ENCODE measurements around the gene BEND3.
"Not testable (repeated sequence)": the region's sequence is repeated elsewhere in the genome, so short reads cannot be mapped to it uniquely, and the experiment has no call there.

BEND3 gene

GRCh38 chr6:107114926-107115694, at the start of gene BEND3:
TSS of gene BEND3 (minus strand) at chr6:107115515. CDS start at chr6:107099285, 16,230 bp downstream.
- in situ Hi-C loops (cut with MboI; ENCODE audit: low sequenced_read_pairs): no loop called here

- in situ Hi-C loops (cut with MboI; ENCODE audit: low sequenced_read_pairs): not testable (repeated sequence)
Measured at GRCh38 chr6:107164299-107164698, 49.0 kb upstream of the BEND3 start.

GRCh38 chr6:107161521-107161920, 46.2 kb upstream of the BEND3 start:
- in situ Hi-C loops (cut with MboI; ENCODE audit: low sequenced_read_pairs): no loop called here

- in situ Hi-C loops (cut with MboI; ENCODE audit: low sequenced_read_pairs): no loop called here
Measured at GRCh38 chr6:107156617-107157016, 41.3 kb upstream of the BEND3 start.

- in situ Hi-C loops (cut with MboI; ENCODE audit: low sequenced_read_pairs): no loop called here
Measured at GRCh38 chr6:107154801-107155160, 39.5 kb upstream of the BEND3 start.

GRCh38 chr6:107154131-107154800, 39.0 kb upstream of the BEND3 start:
- in situ Hi-C loops (cut with MboI; ENCODE audit: low sequenced_read_pairs): no loop called here

- in situ Hi-C loops (cut with MboI; ENCODE audit: low sequenced_read_pairs): no loop called here
Measured at GRCh38 chr6:107152638-107153430, 37.5 kb upstream of the BEND3 start.

- in situ Hi-C loops (cut with MboI; ENCODE audit: low sequenced_read_pairs): no loop called here
Measured at GRCh38 chr6:107144666-107145065, 29.4 kb upstream of the BEND3 start.

- in situ Hi-C loops (cut with MboI; ENCODE audit: low sequenced_read_pairs): no loop called here
Measured at GRCh38 chr6:107144014-107144413, 28.7 kb upstream of the BEND3 start.

- in situ Hi-C loops (cut with MboI; ENCODE audit: low sequenced_read_pairs): no loop called here
Measured at GRCh38 chr6:107140581-107140980, 25.3 kb upstream of the BEND3 start.

- in situ Hi-C loops (cut with MboI; ENCODE audit: low sequenced_read_pairs): not testable (repeated sequence)
Measured at GRCh38 chr6:107136324-107136723, 21.0 kb upstream of the BEND3 start.

- in situ Hi-C loops (cut with MboI; ENCODE audit: low sequenced_read_pairs): not testable (repeated sequence)
Measured at GRCh38 chr6:107135048-107135680, 19.8 kb upstream of the BEND3 start.

GRCh38 chr6:107132330-107132954, 17.1 kb upstream of the BEND3 start:
- in situ Hi-C loops (cut with MboI; ENCODE audit: low sequenced_read_pairs): no loop called here

GRCh38 chr6:107129370-107129925, 14.1 kb upstream of the BEND3 start:
- in situ Hi-C loops (cut with MboI; ENCODE audit: low sequenced_read_pairs): no loop called here

- in situ Hi-C loops (cut with MboI; ENCODE audit: low sequenced_read_pairs): no loop called here
Measured at GRCh38 chr6:107128577-107128976, 13.3 kb upstream of the BEND3 start.

- in situ Hi-C loops (cut with MboI; ENCODE audit: low sequenced_read_pairs): no loop called here
Measured at GRCh38 chr6:107128175-107128574, 12.9 kb upstream of the BEND3 start.

GRCh38 chr6:107125771-107126170, 10.5 kb upstream of the BEND3 start:
- in situ Hi-C loops (cut with MboI; ENCODE audit: low sequenced_read_pairs): no loop called here

GRCh38 chr6:107124934-107125348, 9.6 kb upstream of the BEND3 start:
- in situ Hi-C loops (cut with MboI; ENCODE audit: low sequenced_read_pairs): no loop called here

- in situ Hi-C loops (cut with MboI; ENCODE audit: low sequenced_read_pairs): no loop called here
Measured at GRCh38 chr6:107123501-107123900, 8.2 kb upstream of the BEND3 start.

GRCh38 chr6:107122748-107123147, 7.4 kb upstream of the BEND3 start:
- in situ Hi-C loops (cut with MboI; ENCODE audit: low sequenced_read_pairs): no loop called here

Data from hTERT RPE-1 (cell line).